Endothelial cell (in vitro differentiated cells): ENCODE results near the gene ANKIB1. TPM values are rescaled to one million over a fixed set of nuclear protein-coding genes. Genes with fewer than 3 reads are reported as not detected.

ENCODE experiments used
- DNase-seq: peaks from one replicate; pipeline ENCODE4 v3.0.0; 2021; ENCODE audit warnings: low spot score
- H3K27ac Mint-ChIP-seq: one replicate; pipeline ENCODE4 v1.8.0; 2021; ENCODE audit warnings: mixed read lengths, inconsistent platforms; ENCODE audit not compliant: unreplicated experiment
- H3K27me3 Mint-ChIP-seq: one replicate; pipeline ENCODE4 v1.8.0; 2021; ENCODE audit warnings: mild to moderate bottlenecking, moderate library complexity, mixed read lengths, inconsistent platforms; ENCODE audit not compliant: unreplicated experiment
- H3K36me3 Mint-ChIP-seq: one replicate; pipeline ENCODE4 v1.8.0; 2021; ENCODE audit warnings: mild to moderate bottlenecking, low read depth, mixed read lengths, inconsistent platforms; ENCODE audit not compliant: unreplicated experiment
- H3K4me1 Mint-ChIP-seq: one replicate; pipeline ENCODE4 v1.8.0; 2021; ENCODE audit warnings: mild to moderate bottlenecking, mixed read lengths, inconsistent platforms; ENCODE audit not compliant: unreplicated experiment
- H3K4me3 Mint-ChIP-seq: one replicate; pipeline ENCODE4 v1.8.0; 2021; ENCODE audit warnings: mild to moderate bottlenecking, mixed read lengths, inconsistent platforms; ENCODE audit not compliant: unreplicated experiment
- H3K9me3 Mint-ChIP-seq: one replicate; pipeline ENCODE4 v1.8.0; 2021; ENCODE audit warnings: mixed read lengths, inconsistent platforms; ENCODE audit not compliant: unreplicated experiment
- total RNA-seq: library from RNA; stranded (reverse); fragmentation: NEBNext Ultra II Directional; extraction: Animal tissue kit (Norgen Biotek cat#: 25700); gene quantifications from one replicate; pipeline ENCODE4 v1.2.1, GENCODE V29; 2021; ENCODE audit not compliant: unreplicated experiment
- TF ChIP-seq, protein P1 (sequence below): fragments of 200-600 bp; sonication (generic); IDR thresholded peaks from one replicate; pipeline ENCODE4 v1.5.0; 2021; ENCODE audit warnings: antibody characterized with exemption; ENCODE audit not compliant: unreplicated experiment

ANKIB1 gene
- total RNA-seq, 1 donor from 2014 or later, result 51.0 TPM

DNA sequence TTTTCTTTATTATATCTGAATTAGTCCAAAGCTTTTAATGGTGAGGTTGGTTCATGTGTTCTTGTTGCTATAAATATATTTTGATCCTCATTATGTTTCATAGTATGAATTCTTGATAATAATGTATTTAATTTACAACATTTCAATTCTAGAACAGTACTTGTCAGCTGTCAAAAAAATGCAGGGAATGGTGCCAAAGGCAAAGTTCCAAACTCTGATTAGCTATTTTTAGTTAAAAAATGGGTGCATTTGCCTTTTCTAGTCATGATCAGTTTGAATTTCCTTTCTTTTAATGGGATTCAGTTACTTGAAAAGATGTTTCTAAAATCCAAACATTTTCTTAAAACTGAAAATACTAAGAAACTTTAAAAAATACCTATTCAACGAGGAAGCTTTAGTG is 49.6 kb downstream of the ANKIB1 start:
- Mint-ChIP-seq H3K4me1 (no peaks in the 10 kb centered on the region), H3K4me3 (no peak overlapping the region), H3K36me3 (no peaks in the 10 kb centered on the region), H3K27ac (no peak overlapping the region), H3K9me3 (no peaks in the 10 kb centered on the region), H3K27me3 (no peaks in the 10 kb centered on the region)
- TF ChIP-seq, protein P1, sequence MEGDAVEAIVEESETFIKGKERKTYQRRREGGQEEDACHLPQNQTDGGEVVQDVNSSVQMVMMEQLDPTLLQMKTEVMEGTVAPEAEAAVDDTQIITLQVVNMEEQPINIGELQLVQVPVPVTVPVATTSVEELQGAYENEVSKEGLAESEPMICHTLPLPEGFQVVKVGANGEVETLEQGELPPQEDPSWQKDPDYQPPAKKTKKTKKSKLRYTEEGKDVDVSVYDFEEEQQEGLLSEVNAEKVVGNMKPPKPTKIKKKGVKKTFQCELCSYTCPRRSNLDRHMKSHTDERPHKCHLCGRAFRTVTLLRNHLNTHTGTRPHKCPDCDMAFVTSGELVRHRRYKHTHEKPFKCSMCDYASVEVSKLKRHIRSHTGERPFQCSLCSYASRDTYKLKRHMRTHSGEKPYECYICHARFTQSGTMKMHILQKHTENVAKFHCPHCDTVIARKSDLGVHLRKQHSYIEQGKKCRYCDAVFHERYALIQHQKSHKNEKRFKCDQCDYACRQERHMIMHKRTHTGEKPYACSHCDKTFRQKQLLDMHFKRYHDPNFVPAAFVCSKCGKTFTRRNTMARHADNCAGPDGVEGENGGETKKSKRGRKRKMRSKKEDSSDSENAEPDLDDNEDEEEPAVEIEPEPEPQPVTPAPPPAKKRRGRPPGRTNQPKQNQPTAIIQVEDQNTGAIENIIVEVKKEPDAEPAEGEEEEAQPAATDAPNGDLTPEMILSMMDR, result no peak
- DNase-seq, result no peak

- H3K27me3 Mint-ChIP-seq, result no peaks in the 10 kb centered on the region
- H3K27ac Mint-ChIP-seq, result no peak overlapping the region
These were observed 50.5 kb downstream of the ANKIB1 start for GRCh38 chr7:92296235-92296634.

DNA sequence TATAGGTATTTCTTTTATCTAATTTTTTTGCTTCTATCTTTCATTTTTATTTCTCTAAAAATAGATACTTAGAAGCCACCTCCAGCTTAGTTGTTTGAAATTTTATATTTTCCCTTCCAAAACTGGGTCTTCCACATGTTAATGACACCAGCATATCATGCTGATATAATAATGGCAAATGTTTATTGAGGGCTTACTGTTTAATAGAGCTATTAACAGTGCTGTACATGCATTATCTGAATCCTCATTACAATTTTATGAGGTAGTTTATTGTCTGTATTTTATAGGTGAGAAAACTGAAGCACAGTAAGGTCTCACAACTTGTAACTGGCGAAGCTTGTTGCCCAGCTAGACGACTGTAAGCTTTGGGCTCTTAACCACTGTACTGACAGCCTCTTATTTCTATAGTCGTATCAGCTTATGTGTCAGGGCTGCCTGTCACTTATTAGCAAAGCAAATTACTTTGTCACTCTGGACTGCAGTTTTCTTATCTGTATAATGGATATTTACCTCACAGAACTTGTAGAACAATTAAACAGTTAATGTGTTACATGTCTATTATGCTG is 51.2 kb downstream of the ANKIB1 start:
- TF ChIP-seq, protein P1, result no peak
- H3K4me1 Mint-ChIP-seq, result no peaks in the 10 kb centered on the region
- no peaks in the 10 kb centered on the region for H3K36me3 Mint-ChIP-seq
- H3K4me3 Mint-ChIP-seq, result no peak overlapping the region
- no peak overlapping the region for H3K27ac Mint-ChIP-seq
- no peaks in the 10 kb centered on the region for H3K27me3 Mint-ChIP-seq
- H3K9me3 Mint-ChIP-seq, result no peaks in the 10 kb centered on the region
- no peak for DNase-seq

More at GRCh38 chr7:92296235-92296634, 50.5 kb downstream of the ANKIB1 start:
- Mint-ChIP-seq H3K9me3 (no peaks in the 10 kb centered on the region), H3K4me1 (no peaks in the 10 kb centered on the region), H3K4me3 (no peak overlapping the region), H3K36me3 (no peaks in the 10 kb centered on the region)
- no peak for DNase-seq
- TF ChIP-seq, protein P1, result no peak

GRCh38 chr7:92297736-92298135 is 52.0 kb downstream of the ANKIB1 start:
- H3K4me1 Mint-ChIP-seq, result no peaks in the 10 kb centered on the region
- DNase-seq, result no peak
- no peaks in the 10 kb centered on the region for H3K36me3 Mint-ChIP-seq
- no peak overlapping the region for H3K27ac Mint-ChIP-seq
- no peaks in the 10 kb centered on the region for H3K27me3 Mint-ChIP-seq
- TF ChIP-seq, protein P1, result no peak
- H3K4me3 Mint-ChIP-seq, result no peak overlapping the region
- H3K9me3 Mint-ChIP-seq, result no peaks in the 10 kb centered on the region

DNA sequence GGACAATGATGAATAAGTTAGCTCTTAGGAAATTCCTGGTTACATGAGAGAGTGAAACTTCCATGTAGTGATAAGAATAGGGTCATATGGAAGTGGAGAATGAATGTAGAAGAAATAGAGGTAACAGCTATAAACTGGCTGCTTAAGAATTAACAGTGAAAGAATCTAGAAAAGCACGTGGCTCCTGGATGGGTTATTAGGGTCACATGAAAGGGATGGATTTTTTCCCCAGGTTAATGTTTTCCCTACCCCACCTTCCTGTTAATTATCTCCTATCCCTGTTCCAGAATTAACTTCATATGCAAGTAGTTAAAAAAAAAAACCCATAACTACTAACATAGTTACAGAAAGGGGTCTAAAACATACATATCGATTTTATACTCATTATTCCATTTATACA is 58.0 kb downstream of the ANKIB1 start:
- TF ChIP-seq, protein P1, result no peak
- no peaks in the 10 kb centered on the region for H3K9me3 Mint-ChIP-seq
- no peaks in the 10 kb centered on the region for H3K27me3 Mint-ChIP-seq
- H3K36me3 Mint-ChIP-seq, result no peaks in the 10 kb centered on the region
- no peak overlapping the region for H3K27ac Mint-ChIP-seq
- no peaks in the 10 kb centered on the region for H3K4me1 Mint-ChIP-seq
- DNase-seq, result no peak
- H3K4me3 Mint-ChIP-seq, result no peak overlapping the region
